C4-2B (cell line): ENCODE data around the gene XRCC5.

Experiments used
- ZFX ChIP-seq: fragments of 450-650 bp; IDR thresholded peaks from 2 replicates; pipeline ENCODE4 v1.6.1; 2017
- TF ChIP-seq, protein P1 (sequence below): fragments of 450-650 bp; conservative IDR thresholded peaks from 2 replicates; pipeline ENCODE4 v1.5.1; 2017; ENCODE audit warnings: mild to moderate bottlenecking

DNA sequence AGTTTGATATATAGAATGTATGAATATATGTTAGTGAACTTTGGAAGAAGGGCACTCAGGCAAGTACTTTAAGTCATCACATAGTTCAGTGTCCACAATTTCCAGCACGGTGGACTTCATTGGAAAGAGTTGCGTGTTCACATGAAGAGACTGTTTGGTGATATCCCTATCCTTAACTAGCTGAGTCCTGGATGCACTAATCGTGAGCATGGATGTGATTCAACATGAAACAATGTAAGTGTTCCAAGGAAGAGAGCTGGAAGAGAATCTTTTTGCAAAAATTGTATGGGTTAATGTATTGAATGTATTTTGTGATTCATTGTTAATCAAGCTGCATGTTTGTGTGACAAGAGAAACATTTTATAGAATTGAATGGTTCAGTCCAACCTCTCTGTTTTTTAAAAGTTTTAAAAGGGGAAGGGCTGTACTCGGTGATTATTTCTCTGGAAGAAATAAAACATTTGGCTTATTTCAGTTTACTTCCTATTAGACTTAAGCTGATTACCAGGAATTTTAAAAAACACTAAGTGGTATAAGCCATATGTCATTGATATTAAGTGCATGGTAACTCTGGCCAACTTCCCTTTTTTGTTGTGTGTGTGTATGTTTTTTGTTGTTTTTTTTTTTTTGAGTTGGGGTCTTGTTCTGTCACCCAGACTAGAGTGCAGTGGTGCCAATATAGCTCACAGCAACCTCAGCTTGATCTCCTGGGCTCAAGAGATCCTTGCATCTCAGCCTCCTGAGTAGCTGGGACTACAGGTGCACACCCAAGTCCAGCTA is 8.6 kb downstream of the XRCC5 start:
- TF ChIP-seq, protein P1, sequence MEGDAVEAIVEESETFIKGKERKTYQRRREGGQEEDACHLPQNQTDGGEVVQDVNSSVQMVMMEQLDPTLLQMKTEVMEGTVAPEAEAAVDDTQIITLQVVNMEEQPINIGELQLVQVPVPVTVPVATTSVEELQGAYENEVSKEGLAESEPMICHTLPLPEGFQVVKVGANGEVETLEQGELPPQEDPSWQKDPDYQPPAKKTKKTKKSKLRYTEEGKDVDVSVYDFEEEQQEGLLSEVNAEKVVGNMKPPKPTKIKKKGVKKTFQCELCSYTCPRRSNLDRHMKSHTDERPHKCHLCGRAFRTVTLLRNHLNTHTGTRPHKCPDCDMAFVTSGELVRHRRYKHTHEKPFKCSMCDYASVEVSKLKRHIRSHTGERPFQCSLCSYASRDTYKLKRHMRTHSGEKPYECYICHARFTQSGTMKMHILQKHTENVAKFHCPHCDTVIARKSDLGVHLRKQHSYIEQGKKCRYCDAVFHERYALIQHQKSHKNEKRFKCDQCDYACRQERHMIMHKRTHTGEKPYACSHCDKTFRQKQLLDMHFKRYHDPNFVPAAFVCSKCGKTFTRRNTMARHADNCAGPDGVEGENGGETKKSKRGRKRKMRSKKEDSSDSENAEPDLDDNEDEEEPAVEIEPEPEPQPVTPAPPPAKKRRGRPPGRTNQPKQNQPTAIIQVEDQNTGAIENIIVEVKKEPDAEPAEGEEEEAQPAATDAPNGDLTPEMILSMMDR, result no peak
- TF ChIP-seq ZFX, result no peak
